Measurements from ENCODE around the gene ARHGEF4.
"Not testable (repeated sequence)": the region's sequence is repeated elsewhere in the genome, so short reads cannot be mapped to it uniquely, and the experiment has no call there.

The ARHGEF4 gene

GRCh38 chr2:131055169-131056065 is 218.7 kb downstream of the ARHGEF4 start:
- DNase-seq (ENCODE audit: low spot score), result no peak

GRCh38 chr2:131056204-131056931 is 219.7 kb downstream of the ARHGEF4 start:
- DNase-seq (ENCODE audit: low spot score), result no peak

DNA sequence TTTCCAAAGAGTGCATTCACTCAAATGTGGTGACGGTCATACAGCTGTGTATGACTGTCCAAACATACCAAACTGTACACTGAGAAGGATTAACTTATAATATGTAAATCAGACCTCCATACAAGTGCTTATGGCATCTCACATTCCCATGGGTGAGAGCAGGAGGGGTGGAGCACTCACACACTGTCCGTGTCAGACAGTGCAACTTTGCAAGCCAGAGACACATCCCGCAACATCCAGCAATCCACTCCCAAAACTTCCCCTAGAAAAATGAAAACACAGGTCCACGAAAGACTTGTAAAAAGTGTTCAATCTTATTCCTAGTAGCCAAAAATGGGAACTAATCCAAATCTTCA is 220.2 kb downstream of the ARHGEF4 start:
- no peak for DNase-seq (ENCODE audit: low spot score)

- DNase-seq (ENCODE audit: low spot score), result no peak
Measured at GRCh38 chr2:131058214-131058843, 221.6 kb downstream of the ARHGEF4 start.

DNA sequence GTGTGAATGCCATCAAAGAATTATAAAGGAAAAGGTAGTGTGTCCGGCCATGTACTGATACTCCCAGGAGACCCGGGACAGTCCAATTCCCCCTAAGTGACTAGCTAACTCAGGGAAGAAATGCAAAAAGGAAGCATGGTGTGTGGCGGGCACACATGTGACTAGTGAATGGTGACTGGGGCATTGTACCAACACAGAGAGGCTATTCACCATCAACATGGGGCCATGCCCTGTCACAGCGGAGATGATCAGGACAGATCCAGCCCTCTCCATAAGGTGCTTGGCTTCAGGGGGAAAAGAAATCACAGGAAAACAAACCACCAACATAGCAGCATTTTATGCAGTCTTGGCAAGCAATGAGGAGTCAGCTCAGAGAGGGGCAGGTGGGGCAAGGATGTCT is 222.2 kb downstream of the ARHGEF4 start:
- no peak for DNase-seq (ENCODE audit: low spot score)

- DNase-seq (ENCODE audit: low spot score), result no peak
Measured at GRCh38 chr2:131063501-131064283, 227.0 kb downstream of the ARHGEF4 start.

DNA sequence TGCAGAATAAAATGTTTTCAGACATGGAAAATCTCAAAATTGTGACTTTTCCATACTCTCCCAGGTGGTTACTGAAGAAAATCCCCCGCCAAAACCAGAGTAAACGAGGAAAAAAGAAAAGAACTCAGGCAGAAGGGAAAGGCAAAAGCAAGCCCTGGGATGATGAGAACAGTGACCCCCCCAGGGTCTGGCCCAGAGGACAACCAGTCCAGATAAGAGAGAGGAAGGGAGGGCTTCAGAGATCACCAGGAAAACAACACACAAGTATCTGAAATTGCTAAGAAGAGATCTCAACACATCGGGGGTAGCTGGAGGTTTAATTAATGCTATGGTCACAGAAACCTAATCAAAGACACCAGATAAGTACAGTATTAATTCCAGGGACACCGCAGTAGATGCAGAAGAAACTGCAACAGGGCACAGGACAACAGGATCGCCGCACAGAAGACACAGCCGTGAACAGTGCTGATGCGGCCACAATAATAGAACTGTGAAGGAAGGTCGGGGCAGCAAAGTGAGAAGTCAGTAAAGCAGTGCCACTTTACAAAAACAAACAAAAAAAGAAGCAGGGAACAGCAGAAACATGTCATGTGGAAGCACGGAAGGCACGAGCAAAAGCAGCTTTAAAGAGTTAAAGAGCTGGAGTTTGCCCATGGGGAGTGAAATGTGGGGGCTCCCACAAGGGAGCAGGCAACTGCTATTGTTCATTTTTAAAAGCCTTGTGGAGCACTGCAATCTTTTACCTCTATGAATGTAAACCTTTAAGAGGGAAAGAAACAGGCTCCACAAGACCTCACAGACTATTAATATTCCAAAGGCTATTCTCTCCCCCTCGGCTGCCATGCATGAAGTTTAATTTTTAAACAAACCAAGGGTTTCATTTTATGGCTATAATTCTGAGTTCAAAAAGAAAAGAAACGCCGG is 228.1 kb downstream of the ARHGEF4 start:
- no peak for DNase-seq (ENCODE audit: low spot score)

GRCh38 chr2:131067465-131068125 is 230.9 kb downstream of the ARHGEF4 start:
- no peak for DNase-seq (ENCODE audit: low spot score)

GRCh38 chr2:131068172-131068571 is 231.5 kb downstream of the ARHGEF4 start:
- DNase-seq (ENCODE audit: low spot score), result not testable (repeated sequence)

DNA sequence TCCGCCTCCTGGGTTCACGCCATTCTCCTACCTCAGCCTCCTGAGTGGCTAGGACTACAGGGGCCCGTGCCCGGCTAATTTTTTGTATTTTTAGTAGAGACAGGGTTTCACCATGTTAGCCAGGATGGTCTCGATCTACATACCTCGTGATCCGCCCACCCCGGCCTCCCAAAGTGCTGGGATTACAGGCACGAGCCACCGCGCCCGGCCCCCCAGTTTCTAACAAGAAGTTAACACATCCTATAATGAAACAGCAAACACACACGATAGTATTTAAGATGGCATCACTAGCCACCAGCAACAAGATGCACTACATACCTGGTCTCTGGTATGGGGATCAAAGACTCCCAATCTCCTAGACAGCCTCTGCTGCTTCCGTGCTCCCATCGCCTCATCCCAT is 238.9 kb downstream of the ARHGEF4 start:
- DNase-seq (ENCODE audit: low spot score), result not testable (repeated sequence)

GRCh38 chr2:131076707-131077106 is 240.0 kb downstream of the ARHGEF4 start:
- peak; percentile 58 for DNase-seq (ENCODE audit: low spot score)

GRCh38 chr2:131077182-131077846 is 240.6 kb downstream of the ARHGEF4 start:
- DNase-seq (ENCODE audit: low spot score), result no peak

- DNase-seq (ENCODE audit: low spot score), result no peak
Measured at GRCh38 chr2:131077966-131078365, 241.3 kb downstream of the ARHGEF4 start.

GRCh38 chr2:131079931-131080330 is 243.2 kb downstream of the ARHGEF4 start:
- not testable (repeated sequence) for DNase-seq (ENCODE audit: low spot score)

GRCh38 chr2:131081190-131081589 is 244.5 kb downstream of the ARHGEF4 start:
- DNase-seq (ENCODE audit: low spot score), result no peak

GRCh38 chr2:131085646-131086045 is 248.9 kb downstream of the ARHGEF4 start:
- DNase-seq (ENCODE audit: low spot score), result no peak

- DNase-seq (ENCODE audit: low spot score), result no peak
Measured at GRCh38 chr2:131092458-131093005, 255.8 kb downstream of the ARHGEF4 start.

DNA sequence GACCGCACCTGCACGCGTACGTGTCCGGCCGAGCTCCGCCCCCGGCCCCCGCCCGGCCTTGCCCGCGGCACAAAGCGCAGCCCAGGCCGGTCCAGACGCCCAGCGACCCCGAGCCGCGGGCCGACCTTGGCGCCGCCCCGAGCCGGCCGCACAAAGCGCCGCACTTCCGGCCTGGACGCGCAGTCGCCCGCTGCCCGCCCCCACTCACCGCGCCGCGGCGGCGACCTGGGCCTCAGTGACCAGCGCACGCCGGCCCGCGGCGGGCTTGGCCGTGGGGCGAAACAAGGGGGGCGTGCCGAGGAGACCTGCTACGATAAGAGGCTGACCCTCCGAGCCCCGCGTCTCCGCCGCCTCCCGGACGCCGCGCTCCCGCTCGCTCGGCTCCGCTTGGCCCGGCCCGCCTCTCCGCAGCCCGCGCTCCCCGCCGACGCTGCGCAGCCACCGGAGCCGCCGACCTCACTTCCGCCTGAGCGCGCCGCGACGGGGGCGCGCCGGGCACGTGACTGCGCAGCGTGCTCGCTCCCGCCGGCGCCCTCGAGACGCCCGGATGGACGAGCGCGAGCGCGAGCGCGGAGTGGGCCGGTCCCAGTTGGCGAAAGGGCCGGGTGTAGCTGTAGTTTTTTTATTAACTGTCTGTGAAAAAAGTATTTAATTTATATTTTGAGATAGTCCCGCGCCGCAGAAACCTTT is 256.4 kb downstream of the ARHGEF4 start, which contains the start of gene FAM168B:
Gene FAM168B, minus strand, starts transcription at position 455 of the 690 bp plus-strand sequence. CDS start 10,814 bp downstream, outside the sequence.
- peak; percentile 85 for DNase-seq (ENCODE audit: low spot score)

All from HuH-7.5 (cell line).